Testis (tissue), 3 donors: ENCODE measurements around the gene PHAF1. TPM values are rescaled to one million over a fixed set of nuclear protein-coding genes. Genes with fewer than 3 reads are reported as not detected.

Experiments
- DNase-seq: peaks from one replicate; pipeline ENCODE4 v3.0.0-alpha.2; 2019
- H3K27ac ChIP-seq, 2 donors: fragments of 200-600 bp; sonication (generic); one replicate each; pipeline ENCODE4 v1.5.1; 2019
- H3K27me3 ChIP-seq: fragments of 200-600 bp; sonication (generic); one replicate; pipeline ENCODE4 v1.5.1; 2019
- H3K36me3 ChIP-seq: fragments of 200-600 bp; sonication (generic); one replicate; pipeline ENCODE4 v1.5.1; 2017; ENCODE audit warnings: low read depth; ENCODE audit errors: missing control alignments
- H3K4me1 ChIP-seq: fragments of 200-600 bp; sonication (generic); one replicate; pipeline ENCODE4 v1.5.1; 2019
- H3K4me3 ChIP-seq, 2 donors: fragments of 200-600 bp; sonication (generic); one replicate each; pipeline ENCODE4 v1.5.1; 2017 to 2019
- H3K9me3 ChIP-seq: fragments of 200-600 bp; sonication (generic); one replicate; pipeline ENCODE4 v1.5.1; 2017
- POLR2A ChIP-seq: fragments of 450-650 bp; IDR thresholded peaks from one replicate; pipeline ENCODE4 v1.6.1; 2017; ENCODE audit warnings: antibody characterized with exemption, mild to moderate bottlenecking, moderate library complexity
- WGBS, 2 donors: methylation state at CpG; one replicate each; pipeline ENCODE4 v1.1.5; 2018; 5-methylcytosine and 5-hydroxymethylcytosine counted together
- intact Hi-C: fragments of 100-400 bp; cut with DNase I; formaldehyde crosslinking; loops from one replicate; pipeline ENCODE4 v1.15.1; 2023; ENCODE audit warnings: low total_unique reads
- polyA plus RNA-seq: library from polyadenylated mRNA; stranded (reverse); fragments of 350-450 nt; fragmentation: Illumina TruSeq; extraction: RNeasy Lipid Tissue Mini Kit (QIAGEN cat#74804); gene quantifications from one replicate; pipeline ENCODE4 v1.2.3, GENCODE V29; 2014; ENCODE audit warnings: low read depth, low replicate concordance; ENCODE audit not compliant: insufficient read depth
- total RNA-seq, 2 donors: library from RNA; depleted of rRNA; stranded (reverse); fragments of >200 nt; gene quantifications; one replicate each; pipeline ENCODE4 v1.2.3, GENCODE V29; 2016
- TF ChIP-seq, protein P1 (sequence below), 3 experiments: fragments of 450-650 bp in 2 of 3; fragments of 200-600 bp in 1 of 3; sonication (generic) in 1 of 3; IDR thresholded peaks; one replicate each; pipeline ENCODE4 v1.5.1; 2016 to 2019; ENCODE audit warnings: antibody characterized with exemption in 3 of 3, mild to moderate bottlenecking in 2 of 3, moderate library complexity in 1 of 3

The PHAF1 gene
- total and polyA plus RNA-seq, 3 donors from 2014 or later, result 31.2 to 41.6 (median 32.6) TPM

DNA sequence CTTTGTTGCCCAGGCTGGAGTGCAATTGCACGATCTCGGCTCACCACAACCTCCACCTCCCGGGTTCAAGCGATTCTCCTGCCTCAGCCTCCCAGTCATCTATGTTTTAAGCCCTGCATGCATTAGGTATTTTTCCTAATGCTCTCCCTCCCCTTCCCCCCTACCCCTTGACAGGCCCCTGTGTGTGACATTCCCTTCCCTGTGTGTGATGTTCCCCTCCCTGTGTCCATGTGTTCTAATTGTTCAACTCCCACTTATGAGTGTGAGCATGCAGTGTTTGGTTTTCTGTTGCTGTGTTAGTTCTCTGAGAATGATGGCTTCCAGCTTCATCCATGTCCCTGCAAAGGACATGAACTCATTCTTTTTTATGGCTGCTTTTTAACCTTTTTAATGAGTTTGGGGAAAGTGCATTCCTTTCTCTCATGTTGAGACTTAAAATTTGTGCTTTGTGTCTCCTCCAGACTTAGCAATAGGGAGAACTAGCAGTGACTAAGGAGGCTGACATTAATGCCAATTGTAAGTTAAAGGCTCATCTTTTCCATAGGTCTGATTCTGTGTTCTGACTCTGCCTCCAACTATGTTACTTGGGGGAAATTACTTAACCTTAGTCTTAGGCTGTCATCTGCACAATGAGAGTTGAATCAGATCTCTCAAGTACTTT lies 17.7 kb upstream of the PHAF1 start:
- H3K4me1 ChIP-seq, result no peaks in the 10 kb centered on the region
- WGBS, 2 donors, result 77 to 86% methylated on average over 4 of the region's 4 CpGs
- intact Hi-C loops, result no loop called here
- H3K9me3 ChIP-seq, result no peaks in the 10 kb centered on the region
- TF ChIP-seq, protein P1, sequence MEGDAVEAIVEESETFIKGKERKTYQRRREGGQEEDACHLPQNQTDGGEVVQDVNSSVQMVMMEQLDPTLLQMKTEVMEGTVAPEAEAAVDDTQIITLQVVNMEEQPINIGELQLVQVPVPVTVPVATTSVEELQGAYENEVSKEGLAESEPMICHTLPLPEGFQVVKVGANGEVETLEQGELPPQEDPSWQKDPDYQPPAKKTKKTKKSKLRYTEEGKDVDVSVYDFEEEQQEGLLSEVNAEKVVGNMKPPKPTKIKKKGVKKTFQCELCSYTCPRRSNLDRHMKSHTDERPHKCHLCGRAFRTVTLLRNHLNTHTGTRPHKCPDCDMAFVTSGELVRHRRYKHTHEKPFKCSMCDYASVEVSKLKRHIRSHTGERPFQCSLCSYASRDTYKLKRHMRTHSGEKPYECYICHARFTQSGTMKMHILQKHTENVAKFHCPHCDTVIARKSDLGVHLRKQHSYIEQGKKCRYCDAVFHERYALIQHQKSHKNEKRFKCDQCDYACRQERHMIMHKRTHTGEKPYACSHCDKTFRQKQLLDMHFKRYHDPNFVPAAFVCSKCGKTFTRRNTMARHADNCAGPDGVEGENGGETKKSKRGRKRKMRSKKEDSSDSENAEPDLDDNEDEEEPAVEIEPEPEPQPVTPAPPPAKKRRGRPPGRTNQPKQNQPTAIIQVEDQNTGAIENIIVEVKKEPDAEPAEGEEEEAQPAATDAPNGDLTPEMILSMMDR (IDR thresholded peaks at IDR 0.05), result no peak
- TF ChIP-seq POLR2A, result no peak
- no peak for DNase-seq
- H3K27me3 ChIP-seq, result no peaks in the 10 kb centered on the region
- H3K4me3 ChIP-seq, result no peak overlapping the region
- no peaks in the 10 kb centered on the region for H3K36me3 ChIP-seq
- no peak overlapping the region for H3K27ac ChIP-seq

DNA sequence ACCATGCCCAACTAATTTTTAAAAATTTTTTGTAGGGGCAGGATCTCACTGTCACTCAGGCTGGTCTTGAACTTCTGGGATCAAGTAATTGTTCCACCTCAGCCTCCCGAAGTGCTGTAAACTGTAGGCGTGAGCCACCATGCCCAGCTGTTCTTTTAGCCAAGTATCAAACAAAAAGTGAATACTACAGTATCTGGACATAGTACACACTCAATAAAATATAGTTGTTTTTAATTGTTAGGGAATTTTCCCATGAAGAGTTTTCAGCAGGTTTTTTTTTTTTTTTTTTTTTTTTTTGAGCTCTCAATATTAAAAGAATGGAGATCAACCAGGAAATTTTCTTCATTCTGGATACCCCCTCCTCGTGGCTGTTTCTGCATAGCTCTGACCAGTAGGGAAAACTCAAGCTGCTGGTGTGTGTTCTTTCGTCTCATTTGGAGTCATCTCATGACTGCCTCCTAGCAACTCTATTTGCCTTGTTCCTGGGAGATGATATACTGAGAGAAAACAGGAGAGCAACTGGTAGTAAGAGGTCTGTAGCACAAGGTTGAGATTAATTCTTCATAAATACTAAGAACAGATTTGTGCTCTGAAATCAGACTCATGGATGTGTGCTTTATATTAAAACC lies 16.5 kb upstream of the PHAF1 start:
- Histone ChIP-seq H3K4me1 (no peaks in the 10 kb centered on the region), H3K9me3 (no peaks in the 10 kb centered on the region), H3K4me3 (no peak overlapping the region), H3K27ac (no peak overlapping the region), H3K36me3 (no peaks in the 10 kb centered on the region), H3K27me3 (no peaks in the 10 kb centered on the region)
- intact Hi-C loops, result no loop called here
- no peak for DNase-seq
- TF ChIP-seq, protein P1 (IDR thresholded peaks at IDR 0.05), result no peak
- WGBS, 2 donors, result 96 to 97% methylated on average over 4 of the region's 4 CpGs

DNA sequence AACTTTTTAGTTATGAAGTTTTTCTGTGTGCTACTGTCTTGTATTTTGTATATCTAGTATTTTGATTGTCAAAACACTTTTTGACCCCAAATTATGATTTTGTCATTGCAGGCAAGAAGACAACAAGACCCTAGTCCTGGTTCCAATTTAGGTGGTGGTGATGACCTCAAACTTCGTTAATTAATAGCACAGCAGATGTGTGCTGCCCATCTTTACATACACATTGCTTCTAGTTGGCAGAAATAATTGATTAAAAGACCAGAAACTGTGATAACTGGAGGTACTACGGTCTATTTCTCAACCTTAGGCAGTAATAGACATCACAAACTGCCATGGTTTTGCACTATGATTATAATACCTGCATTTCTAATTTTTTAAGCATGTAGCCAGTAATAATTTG lies 11.1 kb upstream of the PHAF1 start:
- no peaks in the 10 kb centered on the region for H3K27me3 ChIP-seq
- TF ChIP-seq POLR2A, result no peak
- TF ChIP-seq, protein P1 (IDR thresholded peaks at IDR 0.05), result no peak
- no peak for DNase-seq

DNA sequence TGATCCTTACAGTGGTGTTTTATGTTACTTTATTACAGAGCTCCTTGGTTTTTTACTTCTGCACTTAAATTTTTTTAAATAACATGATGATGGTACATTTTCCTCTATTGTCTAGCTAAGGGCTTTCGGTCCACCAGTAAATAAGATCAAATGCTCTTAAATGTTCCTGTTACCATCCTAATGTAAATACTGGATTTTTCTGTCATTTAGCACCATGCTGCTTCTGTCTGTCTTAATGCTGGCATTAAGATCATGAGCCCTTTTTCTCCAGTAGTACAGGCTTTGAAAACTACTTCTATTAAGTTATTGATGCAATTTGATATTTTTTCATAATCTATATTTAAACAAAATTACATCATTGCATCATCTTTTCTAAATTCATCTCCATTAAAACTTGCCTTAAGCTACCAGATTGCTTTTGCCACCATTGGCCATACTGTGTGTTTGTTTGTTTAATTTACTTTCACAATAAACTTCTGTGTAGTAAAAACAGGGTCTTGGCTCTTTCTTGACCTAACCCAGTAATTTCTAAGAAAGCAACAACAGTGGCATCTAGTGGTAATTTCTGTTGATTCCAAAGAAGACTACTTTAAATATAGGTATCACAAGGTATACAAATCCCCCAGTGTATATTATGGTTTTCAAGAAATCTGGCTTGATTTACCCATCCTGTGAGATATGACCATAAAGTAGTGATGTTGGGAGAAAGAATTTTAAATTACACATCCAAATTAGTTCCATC lies 9.0 kb upstream of the PHAF1 start:
- H3K9me3 ChIP-seq, result no peaks in the 10 kb centered on the region
- H3K4me3 ChIP-seq, result no peak overlapping the region
- intact Hi-C loops, result no loop called here
- TF ChIP-seq, protein P1 (IDR thresholded peaks at IDR 0.05), result no peak
- TF ChIP-seq POLR2A, result no peak
- H3K27me3 ChIP-seq, result no peaks in the 10 kb centered on the region
- no peak for DNase-seq
- no peak overlapping the region for H3K27ac ChIP-seq
- H3K4me1 ChIP-seq, result peaks cover 6% of the 10 kb centered on the region
- 87 to 100% methylated on average over 1 of the region's 1 CpG for WGBS, 2 donors
- no peaks in the 10 kb centered on the region for H3K36me3 ChIP-seq

More for the DNA sequence above, 11.1 kb upstream of the PHAF1 start:
- Histone ChIP-seq H3K36me3 (no peaks in the 10 kb centered on the region), H3K4me3 (no peak overlapping the region), H3K4me1 (no peaks in the 10 kb centered on the region), H3K27ac (no peak overlapping the region), H3K9me3 (no peaks in the 10 kb centered on the region)
- intact Hi-C loops, result no loop called here
- 90 to 92% methylated on average over 2 of the region's 2 CpGs for WGBS, 2 donors
